GM06990 (cell line): ENCODE measurements around the gene PCDH7.

Experiments used
- DNase-seq: peaks from one replicate; pipeline ENCODE4 v3.0.0-alpha.2; 2011; ENCODE audit not compliant: insufficient read length; ENCODE audit errors: extremely low read depth
- H3K27me3 ChIP-seq: replicated peaks from 2 replicates; pipeline ENCODE4 v1.6.0; 2011; ENCODE audit warnings: low read length; ENCODE audit not compliant: control insufficient read depth, insufficient read depth
- H3K36me3 ChIP-seq: 2 replicates; pipeline ENCODE4 v1.5.1; 2011; ENCODE audit warnings: low read length; ENCODE audit not compliant: control insufficient read depth, insufficient read depth
- H3K4me3 ChIP-seq: replicated peaks from 2 replicates; pipeline ENCODE4 v1.5.1; 2011; ENCODE audit warnings: low read depth, mild to moderate bottlenecking, control low read depth, low read length
- TF ChIP-seq, protein P1 (sequence below): IDR thresholded peaks from 2 replicates; pipeline ENCODE4 v1.5.1; 2011; ENCODE audit warnings: low read length, control low read depth, mild to moderate bottlenecking, inconsistent platforms; ENCODE audit not compliant: insufficient read depth, poor library complexity, severe bottlenecking

Gene PCDH7

GRCh38 chr4:30756553-30756952 is 36.4 kb downstream of the PCDH7 start:
- Histone ChIP-seq H3K27me3 (no peaks in the 10 kb centered on the region), H3K36me3 (no peaks in the 10 kb centered on the region), H3K4me3 (no peak overlapping the region)
- TF ChIP-seq, protein P1, sequence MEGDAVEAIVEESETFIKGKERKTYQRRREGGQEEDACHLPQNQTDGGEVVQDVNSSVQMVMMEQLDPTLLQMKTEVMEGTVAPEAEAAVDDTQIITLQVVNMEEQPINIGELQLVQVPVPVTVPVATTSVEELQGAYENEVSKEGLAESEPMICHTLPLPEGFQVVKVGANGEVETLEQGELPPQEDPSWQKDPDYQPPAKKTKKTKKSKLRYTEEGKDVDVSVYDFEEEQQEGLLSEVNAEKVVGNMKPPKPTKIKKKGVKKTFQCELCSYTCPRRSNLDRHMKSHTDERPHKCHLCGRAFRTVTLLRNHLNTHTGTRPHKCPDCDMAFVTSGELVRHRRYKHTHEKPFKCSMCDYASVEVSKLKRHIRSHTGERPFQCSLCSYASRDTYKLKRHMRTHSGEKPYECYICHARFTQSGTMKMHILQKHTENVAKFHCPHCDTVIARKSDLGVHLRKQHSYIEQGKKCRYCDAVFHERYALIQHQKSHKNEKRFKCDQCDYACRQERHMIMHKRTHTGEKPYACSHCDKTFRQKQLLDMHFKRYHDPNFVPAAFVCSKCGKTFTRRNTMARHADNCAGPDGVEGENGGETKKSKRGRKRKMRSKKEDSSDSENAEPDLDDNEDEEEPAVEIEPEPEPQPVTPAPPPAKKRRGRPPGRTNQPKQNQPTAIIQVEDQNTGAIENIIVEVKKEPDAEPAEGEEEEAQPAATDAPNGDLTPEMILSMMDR: no peak
- no peak for DNase-seq

DNA sequence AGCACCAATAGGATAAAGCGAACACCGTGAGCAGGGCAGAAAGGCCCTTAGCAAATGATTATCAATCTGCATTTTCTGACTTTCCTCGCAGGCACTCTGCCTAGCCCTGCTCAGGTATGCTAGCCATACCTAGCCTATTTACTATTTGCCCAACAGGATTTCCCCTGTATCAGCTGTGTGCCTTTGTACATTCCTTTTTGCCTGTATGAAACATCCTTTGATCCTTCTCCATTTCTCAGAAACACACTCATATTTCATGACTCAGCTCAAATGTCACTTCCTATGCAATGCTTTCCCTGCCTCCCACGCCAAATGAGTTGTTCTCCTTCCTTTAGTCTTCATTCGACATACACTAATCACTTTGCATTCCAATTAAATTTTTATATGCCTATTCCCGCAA is 37.2 kb downstream of the PCDH7 start:
- Histone ChIP-seq H3K27me3 (no peaks in the 10 kb centered on the region), H3K4me3 (no peak overlapping the region), H3K36me3 (no peaks in the 10 kb centered on the region)
- no peak for DNase-seq
- TF ChIP-seq, protein P1: no peak

- no peaks in the 10 kb centered on the region for H3K36me3 ChIP-seq
These were observed 40.4 kb downstream of the PCDH7 start for GRCh38 chr4:30760551-30760950.

GRCh38 chr4:30763321-30763727 is 43.2 kb downstream of the PCDH7 start:
- no peak overlapping the region for H3K4me3 ChIP-seq
- DNase-seq: no peak
- TF ChIP-seq, protein P1: no peak
- H3K27me3 ChIP-seq: no peaks in the 10 kb centered on the region
- no peaks in the 10 kb centered on the region for H3K36me3 ChIP-seq

More at GRCh38 chr4:30760551-30760950, 40.4 kb downstream of the PCDH7 start:
- no peak overlapping the region for H3K4me3 ChIP-seq
- no peak for DNase-seq
- H3K27me3 ChIP-seq: no peaks in the 10 kb centered on the region
- TF ChIP-seq, protein P1: no peak

- Histone ChIP-seq H3K36me3 (no peaks in the 10 kb centered on the region), H3K27me3 (no peaks in the 10 kb centered on the region), H3K4me3 (no peak overlapping the region)
- no peak for DNase-seq
- TF ChIP-seq, protein P1: no peak
These were observed 44.9 kb downstream of the PCDH7 start for GRCh38 chr4:30765022-30765421.
